Coronary artery (tissue), 2 donors: ENCODE data around the gene PYDC1.
"Not testable (repeated sequence)": the region's sequence is repeated elsewhere in the genome, so short reads cannot be mapped to it uniquely, and the experiment has no call there.

Experiments used
- DNase-seq: peaks from one replicate; pipeline ENCODE4 v3.0.0-alpha.2; 2017; ENCODE audit warnings: low spot score
- H3K27ac ChIP-seq, 2 donors: fragments of 200-600 bp; sonication (generic); one replicate each; pipeline ENCODE4 v1.5.1; 2016 to 2019
- H3K4me3 ChIP-seq: fragments of 200-600 bp; sonication (generic); 2 replicates; pipeline ENCODE4 v1.5.1; 2016; ENCODE audit warnings: mild to moderate bottlenecking, moderate library complexity
- CTCF ChIP-seq: fragments of 200-600 bp; sonication (generic); IDR thresholded peaks from one replicate; pipeline ENCODE4 v1.5.1; 2019; ENCODE audit warnings: antibody characterized with exemption

Gene PYDC1

GRCh38 chr16:31201582-31202413, 15.1 kb downstream of the PYDC1 start:
- no peak for DNase-seq
- TF ChIP-seq CTCF: no peak
- peak overlapping the region; percentile 92 for H3K4me3 ChIP-seq
- H3K27ac ChIP-seq: peak overlapping the region in 1 of 2 donors; percentile 67

GRCh38 chr16:31200821-31201568, 15.9 kb downstream of the PYDC1 start:
- no peak for TF ChIP-seq CTCF
- Histone ChIP-seq H3K27ac (peak overlapping the region in 1 of 2 donors; percentile 67), H3K4me3 (peak overlapping the region; percentile 92)
- no peak for DNase-seq

GRCh38 chr16:31200111-31200510, 16.8 kb downstream of the PYDC1 start:
- not testable (repeated sequence) for H3K27ac ChIP-seq, DNase-seq

GRCh38 chr16:31199430-31200041, 17.4 kb downstream of the PYDC1 start:
- DNase-seq: no peak
- TF ChIP-seq CTCF: no peak
- no peak overlapping the region for H3K4me3 ChIP-seq
- H3K27ac ChIP-seq: no peak overlapping the region

More at GRCh38 chr16:31200111-31200510, 16.8 kb downstream of the PYDC1 start:
- H3K4me3 ChIP-seq: not testable (repeated sequence)

GRCh38 chr16:31198207-31198882, 18.6 kb downstream of the PYDC1 start:
- no peak overlapping the region for H3K4me3 ChIP-seq
- H3K27ac ChIP-seq: no peak overlapping the region

GRCh38 chr16:31196324-31197088, 20.4 kb downstream of the PYDC1 start:
- no peak for TF ChIP-seq CTCF
- Histone ChIP-seq H3K27ac (no peak overlapping the region), H3K4me3 (no peak overlapping the region)
- no peak for DNase-seq

More at GRCh38 chr16:31198207-31198882, 18.6 kb downstream of the PYDC1 start:
- no peak for TF ChIP-seq CTCF
- DNase-seq: no peak

GRCh38 chr16:31195861-31196260, 21.1 kb downstream of the PYDC1 start:
- not testable (repeated sequence) for H3K4me3 ChIP-seq, DNase-seq, H3K27ac ChIP-seq
